GM12891 (cell line): ENCODE data around the gene EGFR.

Experiments
- DNase-seq: peaks from one replicate; pipeline ENCODE4 v3.0.0; 2011; ENCODE audit warnings: low spot score; ENCODE audit not compliant: insufficient read length
- FAIRE-seq: peaks from 2 replicates; lab custom pipeline; 2011; peaks lifted over from hg19 to GRCh38; lab: Jason Lieb, UNC
- PAX5 ChIP-seq: IDR thresholded peaks from 2 replicates; pipeline ENCODE4 v1.6.1; 2011; ENCODE audit warnings: low read length, moderate library complexity, mild to moderate bottlenecking; ENCODE audit not compliant: insufficient read depth, severe bottlenecking
- POLR2A ChIP-seq: IDR thresholded peaks from 2 replicates; pipeline ENCODE4 v1.6.1; 2011; ENCODE audit warnings: low read depth, low read length, control low read depth
- POLR2AphosphoS5 ChIP-seq: IDR thresholded peaks from 2 replicates; pipeline ENCODE4 v1.6.1; 2011; ENCODE audit warnings: low read depth, low read length, control low read depth
- POU2F2 ChIP-seq: IDR thresholded peaks from 2 replicates; pipeline ENCODE4 v1.6.1; 2011; ENCODE audit warnings: low read depth, mild to moderate bottlenecking, control low read depth, low read length, moderate library complexity
- SPI1 ChIP-seq: IDR thresholded peaks from 2 replicates; pipeline ENCODE4 v1.6.1; 2011; ENCODE audit warnings: low read depth, low read length, control low read depth
- TAF1 ChIP-seq: IDR thresholded peaks from 2 replicates; pipeline ENCODE4 v1.6.1; 2011; ENCODE audit warnings: low read depth, low read length, control low read depth

The EGFR gene

DNA sequence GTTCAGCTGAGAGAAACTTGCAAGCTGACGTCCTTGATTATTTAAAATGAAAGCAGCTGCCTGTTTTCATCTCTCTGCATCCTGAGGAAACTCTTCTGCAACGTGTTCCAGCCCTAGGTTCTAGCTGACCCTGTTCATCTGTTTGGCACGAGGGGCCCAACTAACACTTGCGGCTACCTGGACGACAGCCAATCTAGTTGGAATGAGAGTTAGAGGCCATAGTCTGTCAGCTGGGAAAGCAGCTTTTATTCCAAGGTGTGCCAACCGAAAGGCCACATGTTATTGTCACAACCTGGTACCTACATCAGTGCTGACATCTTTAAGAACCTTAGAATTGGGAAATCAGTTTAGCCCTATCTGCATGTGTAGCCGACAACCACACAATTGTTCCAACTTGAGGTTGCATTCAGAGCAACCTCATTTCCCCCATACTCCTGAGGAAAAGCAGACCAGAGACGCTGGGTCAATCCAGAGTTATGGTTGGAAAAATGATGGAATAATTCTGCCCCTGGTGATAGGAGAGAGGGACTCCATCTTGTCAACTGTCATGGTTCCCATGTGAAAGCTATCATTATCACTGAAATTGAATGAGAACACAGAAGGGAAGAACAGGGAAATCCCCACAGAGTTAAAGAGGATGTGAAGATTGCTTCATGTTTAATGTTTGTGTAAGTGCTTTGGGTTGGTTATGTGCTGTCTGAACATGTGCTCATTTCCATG is 121.6 kb downstream of the EGFR start:
- DNase-seq: no peak
- TF ChIP-seq POU2F2 (no peak), SPI1 (peak; percentile 83), POLR2AphosphoS5 (no peak)
- peak; percentile 88 for FAIRE-seq

DNA sequence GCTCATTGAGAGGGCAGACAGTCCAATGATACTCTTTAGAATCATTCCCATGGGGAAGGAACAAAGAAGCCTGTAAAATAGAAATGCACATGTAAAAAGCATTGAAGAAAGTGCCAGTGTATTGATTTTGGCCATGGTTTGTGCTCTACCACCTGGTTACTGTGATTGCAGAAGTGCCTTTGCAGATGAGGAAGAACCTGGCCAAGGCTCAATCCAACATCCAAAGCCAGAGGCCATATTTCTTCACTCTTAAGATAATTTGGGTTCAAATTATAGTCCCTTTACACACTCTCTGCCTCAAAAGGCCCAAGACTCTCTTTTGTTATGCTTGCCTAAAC is 122.1 kb downstream of the EGFR start:
- FAIRE-seq: no peak
- TF ChIP-seq POLR2A (no peak), POU2F2 (no peak), PAX5 (no peak), SPI1 (no peak), POLR2AphosphoS5 (no peak), TAF1 (no peak)

DNA sequence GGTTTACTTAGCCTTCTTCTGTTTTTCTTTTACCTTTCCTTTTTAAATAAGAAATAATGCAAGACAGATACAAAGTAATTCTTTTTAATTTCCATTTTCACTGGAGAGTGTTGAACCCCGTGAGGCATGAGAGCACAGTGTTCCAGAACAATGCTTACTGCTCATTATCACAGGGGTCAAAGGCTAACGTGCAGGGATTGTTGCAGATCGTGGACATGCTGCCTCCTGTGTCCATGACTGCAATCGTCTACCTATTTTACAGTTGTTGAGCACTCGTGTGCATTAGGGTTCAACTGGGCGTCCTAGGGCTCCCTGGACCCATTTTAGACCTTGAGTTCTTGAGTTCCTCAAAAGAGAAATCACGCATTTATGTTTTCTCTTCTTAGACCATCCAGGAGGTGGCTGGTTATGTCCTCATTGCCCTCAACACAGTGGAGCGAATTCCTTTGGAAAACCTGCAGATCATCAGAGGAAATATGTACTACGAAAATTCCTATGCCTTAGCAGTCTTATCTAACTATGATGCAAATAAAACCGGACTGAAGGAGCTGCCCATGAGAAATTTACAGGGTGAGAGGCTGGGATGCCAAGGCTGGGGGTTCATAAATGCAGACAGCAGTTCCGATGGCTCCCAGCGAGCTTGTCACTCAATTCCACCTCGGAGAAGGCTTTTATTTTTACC is 124.2 kb downstream of the EGFR start:
- no peak for DNase-seq
- TF ChIP-seq PAX5 (no peak), TAF1 (no peak), SPI1 (no peak), POLR2A (no peak), POU2F2 (no peak), POLR2AphosphoS5 (no peak)

More for the DNA sequence above, 122.1 kb downstream of the EGFR start:
- DNase-seq: no peak

DNA sequence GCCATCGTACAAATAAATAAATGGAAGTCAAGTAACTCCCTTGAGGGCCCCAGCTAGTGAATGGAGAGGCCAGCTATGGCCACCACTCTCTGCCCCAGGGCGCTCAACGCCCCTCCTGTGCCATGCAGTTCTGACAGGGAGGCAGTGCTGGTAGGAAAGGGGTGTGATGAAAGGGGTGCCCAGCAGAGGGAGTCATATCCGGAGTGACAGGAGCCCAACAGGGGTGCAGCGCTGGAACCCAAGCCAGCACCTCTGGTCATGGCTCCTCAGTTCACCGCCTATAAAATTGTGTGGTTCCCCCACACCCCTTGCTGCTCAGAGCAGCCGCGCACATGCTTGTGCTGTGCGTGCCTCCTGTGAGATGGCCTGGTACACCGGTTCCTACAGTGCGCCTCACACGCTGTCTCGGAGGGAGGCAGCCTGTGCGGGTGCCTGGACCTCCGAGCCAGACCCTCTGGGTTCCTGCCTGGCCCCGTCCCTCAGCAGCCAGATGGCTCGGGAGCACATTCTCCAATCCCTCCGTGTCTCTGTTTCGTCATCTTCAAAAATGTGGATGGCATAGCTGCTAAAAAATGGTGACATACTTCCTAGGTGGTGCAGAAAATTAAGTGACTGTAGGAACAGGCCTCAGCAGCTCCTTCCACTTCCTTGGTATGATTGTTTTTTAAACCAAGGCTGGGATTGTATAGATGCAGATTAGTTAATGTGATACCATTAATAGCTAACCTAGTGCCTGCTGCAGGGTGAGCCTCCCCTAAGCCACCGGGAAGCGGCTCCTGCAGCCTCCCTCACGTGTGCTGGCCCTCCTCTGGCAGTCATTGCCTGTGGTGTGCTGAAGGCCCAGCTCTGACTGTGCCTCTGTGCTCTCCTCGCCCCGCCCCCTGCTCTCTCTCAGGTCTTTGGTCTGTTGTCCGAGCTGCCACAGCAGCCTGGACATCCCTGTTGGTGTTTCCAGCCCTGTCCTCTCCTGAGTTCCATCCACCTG is 125.8 kb downstream of the EGFR start:
- DNase-seq: no peak
- FAIRE-seq: no peak
- no peak for TF ChIP-seq PAX5
- TF ChIP-seq POU2F2: no peak
- no peak for TF ChIP-seq TAF1
- TF ChIP-seq SPI1: no peak
- no peak for TF ChIP-seq POLR2A
- no peak for TF ChIP-seq POLR2AphosphoS5

More for the DNA sequence above, 124.2 kb downstream of the EGFR start:
- no peak for FAIRE-seq

DNA sequence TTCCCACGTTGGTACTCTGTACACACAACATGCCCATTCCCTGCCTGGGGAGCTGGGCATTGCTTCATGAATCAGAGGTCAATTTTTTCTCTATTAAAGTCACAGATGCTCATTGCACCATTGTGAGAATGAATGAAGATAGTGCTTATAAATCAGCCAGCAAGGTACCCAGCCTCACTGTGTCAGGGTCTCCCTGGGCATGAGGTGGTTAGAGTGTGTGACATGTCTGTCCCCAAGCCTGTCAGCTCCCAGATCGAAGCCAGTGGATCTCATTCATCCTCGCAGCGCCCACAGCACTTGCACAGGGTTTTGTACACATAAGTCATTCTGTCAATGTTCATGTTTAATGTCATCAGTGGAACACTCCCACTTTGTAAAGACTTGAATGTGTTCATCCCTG is 126.8 kb downstream of the EGFR start:
- DNase-seq (no peak), FAIRE-seq (no peak)
- TF ChIP-seq POLR2AphosphoS5 (no peak), POU2F2 (no peak), POLR2A (no peak), PAX5 (no peak), SPI1 (no peak), TAF1 (no peak)

DNA sequence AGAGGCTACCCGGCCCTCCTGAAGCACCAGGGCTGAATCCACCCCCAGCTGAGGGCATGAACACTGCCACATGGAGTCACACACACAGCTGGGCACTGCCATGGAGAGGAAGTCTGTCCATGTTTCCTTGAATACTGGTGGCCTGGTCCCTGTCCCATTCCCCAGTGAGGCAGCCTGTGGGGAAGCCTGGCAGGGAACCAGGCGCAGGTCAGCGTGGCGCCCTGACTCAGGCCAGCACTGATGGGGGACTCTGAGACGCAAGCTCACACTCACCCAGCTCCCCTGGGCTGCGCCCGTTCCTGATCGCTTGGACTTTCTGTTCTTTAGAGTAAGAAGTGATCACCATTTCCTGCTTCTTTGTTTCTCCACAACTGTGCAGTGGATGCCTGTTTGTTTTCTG is 128.3 kb downstream of the EGFR start:
- TF ChIP-seq POU2F2 (no peak), POLR2A (no peak), POLR2AphosphoS5 (no peak), PAX5 (no peak), TAF1 (no peak), SPI1 (no peak)
- no peak for FAIRE-seq
- DNase-seq: no peak

DNA sequence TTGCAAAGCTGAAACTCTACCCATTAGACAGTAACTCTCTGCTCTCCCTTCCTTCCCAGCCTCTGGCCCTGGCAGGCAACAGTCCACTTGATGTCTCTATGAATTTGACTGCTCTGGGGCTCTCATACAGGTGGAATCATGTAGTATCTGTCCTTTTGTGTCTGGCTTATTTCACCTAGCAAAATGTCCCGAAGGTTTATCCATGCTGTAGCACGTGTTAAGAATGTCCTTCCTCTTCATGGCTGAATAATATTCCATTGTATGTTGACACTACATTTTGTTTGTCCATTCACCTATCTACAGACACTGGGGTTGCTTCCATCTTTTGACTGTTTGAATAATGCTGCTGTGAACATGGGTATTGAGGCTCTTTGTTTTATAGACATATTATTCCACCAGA is 128.9 kb downstream of the EGFR start:
- no peak for DNase-seq
- no peak for FAIRE-seq
- TF ChIP-seq SPI1: no peak
- TF ChIP-seq PAX5: no peak

DNA sequence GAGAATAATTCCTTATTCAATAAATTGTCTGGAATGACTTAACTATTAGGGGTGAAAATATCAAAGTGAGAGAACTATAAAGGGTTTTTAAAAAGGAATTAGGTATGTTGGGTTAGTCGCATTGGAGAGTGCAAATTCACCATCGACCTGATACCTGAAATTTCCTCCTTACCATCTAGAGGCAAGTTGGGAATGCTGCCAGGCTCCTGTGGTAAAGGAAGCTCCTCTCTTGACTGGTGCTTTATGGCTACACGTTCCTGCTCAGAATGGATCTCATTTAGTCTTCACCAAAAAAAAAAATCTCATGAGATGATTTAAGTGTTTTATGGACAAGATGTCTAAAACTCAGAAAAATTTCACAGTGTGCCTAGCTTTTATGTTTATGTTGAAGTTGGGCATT is 129.8 kb downstream of the EGFR start:
- DNase-seq (no peak), FAIRE-seq (no peak)
- no peak for TF ChIP-seq POU2F2
- no peak for TF ChIP-seq SPI1
- no peak for TF ChIP-seq POLR2A
- no peak for TF ChIP-seq PAX5
- TF ChIP-seq TAF1: no peak
- no peak for TF ChIP-seq POLR2AphosphoS5

DNA sequence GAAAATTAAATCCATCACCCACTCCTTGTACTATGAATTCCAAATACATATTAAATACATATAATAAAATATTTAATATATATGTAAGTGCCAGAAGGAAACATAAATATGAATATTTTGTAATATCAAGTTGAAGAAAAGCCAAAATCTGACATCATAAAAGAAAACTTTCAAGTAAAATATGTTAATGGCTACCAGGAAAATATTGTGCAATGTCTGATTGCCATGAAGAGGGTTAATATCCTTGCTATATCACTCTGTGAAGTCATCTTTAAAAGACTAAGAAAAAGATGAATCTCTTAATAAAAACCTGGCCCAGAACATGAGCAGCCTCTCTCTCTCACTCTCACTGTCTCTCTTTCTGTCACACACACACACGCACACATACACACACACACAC is 130.2 kb downstream of the EGFR start:
- FAIRE-seq (no peak), DNase-seq (no peak)
- no peak for TF ChIP-seq POLR2AphosphoS5
- no peak for TF ChIP-seq TAF1
- TF ChIP-seq POU2F2: no peak
- TF ChIP-seq SPI1: no peak
- no peak for TF ChIP-seq POLR2A
